Kidney capillary endothelial cell (primary cell): ENCODE measurements around the gene TIGIT.
A peak's percentile ranks its signal among the peaks of the same experiment; 100 is the strongest.

Source experiments
- DNase-seq: peaks from one replicate; pipeline ENCODE4 v3.0.0-alpha.2; 2018; ENCODE audit warnings: low spot score

TIGIT gene

GRCh38 chr3:114310695-114311094 is 16.9 kb downstream of the TIGIT start:
- DNase-seq = no peak

DNA sequence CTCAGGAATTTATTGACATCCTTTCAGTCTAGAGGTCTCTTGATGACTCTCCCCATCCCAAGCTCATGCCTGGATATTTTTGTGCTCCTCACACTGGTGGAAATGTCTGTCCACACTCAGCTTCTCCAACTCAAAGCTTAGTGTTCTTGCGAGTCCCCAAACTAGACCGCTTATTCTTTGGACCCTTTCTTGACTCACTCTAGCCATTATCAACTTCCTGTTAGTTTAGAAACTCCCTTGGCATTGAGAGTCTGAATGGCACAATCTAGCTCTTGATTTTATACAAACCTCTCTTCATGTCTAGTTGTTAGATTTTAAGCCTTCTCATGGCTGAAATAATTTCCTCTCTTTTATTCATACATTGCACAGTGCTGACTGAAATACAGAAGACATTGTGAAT is 19.6 kb downstream of the TIGIT start:
- DNase-seq = no peak

GRCh38 chr3:114314282-114314681 is 20.5 kb downstream of the TIGIT start:
- DNase-seq = no peak

DNA sequence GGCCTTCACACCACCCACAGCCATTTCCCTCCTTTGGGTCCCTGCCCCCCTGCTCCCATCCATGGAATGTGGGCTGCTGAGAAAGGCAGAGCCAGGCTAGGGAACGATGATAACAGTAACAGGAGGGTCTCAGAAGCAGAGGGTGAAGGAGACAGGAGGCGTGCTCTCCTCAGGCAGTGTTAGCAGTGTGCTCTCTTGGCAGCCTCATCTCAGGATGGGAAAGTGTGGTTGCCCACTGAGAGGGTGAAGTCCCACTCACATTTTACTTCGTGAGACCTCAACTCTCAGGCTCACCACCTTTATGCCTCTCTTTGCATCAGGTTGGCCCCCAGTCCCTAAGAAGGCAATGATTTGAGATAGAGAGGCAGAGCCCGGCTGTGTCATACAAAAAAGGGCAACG is 24.5 kb downstream of the TIGIT start:
- DNase-seq = no peak

DNA sequence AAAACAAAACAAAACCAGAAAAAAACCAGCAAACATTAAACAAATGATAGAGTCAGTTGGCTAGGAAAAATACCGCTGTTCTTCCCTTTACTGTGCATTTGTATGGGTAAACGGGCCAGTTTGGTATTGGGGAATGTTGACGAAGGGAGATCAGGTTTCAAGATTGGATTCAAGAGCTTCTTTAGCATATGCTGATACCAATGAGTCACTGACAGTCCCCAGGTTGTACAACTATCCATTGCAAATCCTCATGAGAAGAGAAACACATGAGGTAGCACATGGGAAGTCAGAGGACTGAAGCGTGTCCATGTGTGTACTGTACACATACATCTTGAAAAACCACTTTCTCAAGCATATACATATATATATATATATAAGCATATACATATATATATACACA is 25.6 kb downstream of the TIGIT start:
- DNase-seq = no peak

- DNase-seq = peak; percentile 55
Measured at GRCh38 chr3:114320246-114320645, 26.4 kb downstream of the TIGIT start.

- no peak for DNase-seq
Measured at GRCh38 chr3:114323546-114324254, 29.9 kb downstream of the TIGIT start.

DNA sequence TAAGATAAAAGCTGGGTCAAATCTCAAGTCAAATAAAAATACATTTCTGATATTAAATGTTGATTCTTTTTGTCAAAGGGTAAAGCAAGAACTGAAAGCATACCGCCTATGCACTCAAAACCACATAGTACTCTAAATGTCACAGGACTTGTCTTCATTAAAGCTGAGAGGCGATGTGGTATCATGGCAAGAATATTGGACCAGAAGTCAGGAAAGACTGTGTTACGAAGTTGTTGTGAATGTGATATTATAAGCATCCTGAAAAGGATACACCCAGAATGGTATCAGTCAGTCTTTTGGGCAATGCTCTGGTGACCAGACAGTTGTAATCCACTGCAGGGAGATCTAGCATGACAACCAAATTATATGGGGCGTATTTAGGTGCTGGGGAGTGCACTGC is 33.8 kb downstream of the TIGIT start:
- no peak for DNase-seq

DNA sequence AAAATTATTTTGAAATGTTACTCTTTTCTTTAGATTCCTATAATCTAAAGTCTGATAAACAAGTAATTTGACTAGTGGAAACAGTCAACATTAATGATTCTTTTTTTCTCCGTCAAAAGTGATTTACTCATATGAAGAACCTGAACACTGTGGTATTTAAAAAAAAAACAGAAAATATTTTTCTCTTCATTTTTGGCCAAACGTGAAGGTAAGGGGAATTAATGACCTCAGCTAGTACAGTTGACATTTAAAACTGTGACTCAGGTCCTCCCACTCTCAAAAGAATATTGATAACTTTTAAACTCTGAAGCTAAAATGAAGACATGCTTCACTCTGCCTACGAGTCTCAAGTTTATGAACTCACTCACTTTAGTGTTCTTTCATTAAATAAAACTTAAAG is 34.5 kb downstream of the TIGIT start:
- no peak for DNase-seq

DNA sequence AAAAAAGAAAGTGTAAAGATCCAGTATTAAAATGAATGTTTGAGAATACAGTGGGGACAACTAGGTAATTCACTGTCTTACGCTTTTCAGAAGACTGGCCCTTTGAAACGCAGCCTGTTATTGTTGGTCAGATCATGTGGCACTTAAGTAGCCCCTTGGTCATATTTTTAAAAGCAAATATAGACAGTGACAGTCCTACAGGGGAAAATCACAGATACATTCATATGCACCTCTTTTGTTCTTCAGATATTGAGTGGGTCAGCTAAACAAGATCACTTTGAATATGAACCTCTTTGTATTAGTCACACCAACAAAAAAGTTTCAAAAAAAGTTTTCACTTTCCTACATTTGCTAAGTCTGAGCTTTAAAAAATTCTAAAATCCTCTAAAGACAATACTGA is 36.0 kb downstream of the TIGIT start:
- no peak for DNase-seq

DNA sequence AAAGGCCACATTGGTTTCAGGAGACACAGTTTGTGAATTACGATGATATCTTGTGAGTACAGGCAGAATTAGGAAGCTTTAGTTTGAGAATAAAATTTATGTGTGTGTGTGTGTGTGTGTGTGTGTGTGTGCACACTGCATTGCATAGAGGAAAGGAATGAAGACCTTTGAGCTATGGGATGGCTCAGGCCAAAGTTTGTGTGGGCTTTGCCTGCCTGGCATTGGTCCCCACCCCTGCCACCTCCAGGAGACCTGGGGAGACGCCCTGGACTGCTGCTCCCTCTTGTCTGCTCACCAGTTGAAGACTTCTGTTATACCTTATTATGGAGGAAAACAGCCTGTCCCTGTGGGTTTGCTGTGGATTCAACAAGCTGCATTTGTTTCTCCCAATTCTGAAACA is 37.2 kb downstream of the TIGIT start:
- DNase-seq = no peak

- no peak for DNase-seq
Measured at GRCh38 chr3:114331710-114332109, 37.9 kb downstream of the TIGIT start.

GRCh38 chr3:114332342-114333179 is 38.7 kb downstream of the TIGIT start:
- DNase-seq = no peak

DNA sequence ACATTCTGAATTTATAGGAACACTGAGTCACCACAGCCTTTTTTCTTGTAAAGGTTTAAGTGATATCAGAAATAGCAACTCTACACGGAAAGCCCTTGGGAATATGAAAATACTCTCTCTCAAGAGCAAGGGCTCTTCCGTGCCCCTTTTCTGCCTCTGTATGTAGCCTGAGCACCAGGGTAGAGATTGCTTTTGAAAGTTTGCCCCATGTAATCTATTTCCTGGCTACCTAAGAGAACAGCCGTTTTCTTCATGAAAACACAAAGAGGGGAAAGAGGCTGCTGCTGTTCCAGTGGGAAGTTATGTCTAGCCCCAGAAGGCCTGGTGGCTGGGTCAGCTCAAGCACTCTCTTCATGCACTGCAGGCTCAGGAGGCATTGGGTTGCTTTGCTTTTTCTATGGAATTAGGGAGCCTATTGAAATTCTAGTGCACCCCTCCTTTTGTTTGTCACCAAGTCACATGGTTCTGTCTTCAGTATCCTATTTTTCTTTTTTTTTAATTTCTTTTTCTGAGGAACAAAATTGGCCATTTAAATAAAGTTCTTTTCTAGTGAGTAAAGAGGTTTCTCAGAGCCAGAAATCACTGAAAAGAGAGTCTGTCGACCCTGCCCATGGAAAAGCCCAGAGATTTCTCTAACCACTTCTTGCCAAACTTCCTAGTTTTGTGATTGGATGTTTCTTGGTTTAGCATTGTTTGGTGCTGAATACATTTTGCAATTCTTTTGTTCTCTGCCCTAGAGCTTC is 39.5 kb downstream of the TIGIT start:
- DNase-seq = no peak

GRCh38 chr3:114333923-114334240 is 40.1 kb downstream of the TIGIT start:
- DNase-seq = no peak

- DNase-seq = peak; percentile 18
Measured at GRCh38 chr3:114336122-114336697, 42.4 kb downstream of the TIGIT start.

- no peak for DNase-seq
Measured at GRCh38 chr3:114336857-114337256, 43.0 kb downstream of the TIGIT start.

GRCh38 chr3:114338651-114339357 is 45.0 kb downstream of the TIGIT start:
- DNase-seq = no peak

DNA sequence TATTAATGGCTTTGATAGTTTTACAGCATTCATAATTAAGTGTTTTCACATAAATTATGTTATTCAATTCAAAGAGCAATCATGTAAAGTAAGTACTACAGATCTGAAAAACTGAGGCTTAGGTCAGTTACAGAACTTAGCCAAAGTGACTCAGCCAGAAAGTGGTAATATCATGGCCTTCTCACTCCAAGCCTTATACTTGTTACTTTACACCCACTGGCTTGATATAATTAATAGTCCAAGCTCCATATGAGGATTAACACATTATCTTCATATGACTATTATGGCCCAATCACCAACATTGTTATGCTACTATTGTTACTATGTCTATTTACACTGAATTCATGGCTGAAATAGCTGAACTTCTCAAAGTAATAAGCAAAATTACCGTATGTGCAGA is 50.7 kb downstream of the TIGIT start:
- no peak for DNase-seq

DNA sequence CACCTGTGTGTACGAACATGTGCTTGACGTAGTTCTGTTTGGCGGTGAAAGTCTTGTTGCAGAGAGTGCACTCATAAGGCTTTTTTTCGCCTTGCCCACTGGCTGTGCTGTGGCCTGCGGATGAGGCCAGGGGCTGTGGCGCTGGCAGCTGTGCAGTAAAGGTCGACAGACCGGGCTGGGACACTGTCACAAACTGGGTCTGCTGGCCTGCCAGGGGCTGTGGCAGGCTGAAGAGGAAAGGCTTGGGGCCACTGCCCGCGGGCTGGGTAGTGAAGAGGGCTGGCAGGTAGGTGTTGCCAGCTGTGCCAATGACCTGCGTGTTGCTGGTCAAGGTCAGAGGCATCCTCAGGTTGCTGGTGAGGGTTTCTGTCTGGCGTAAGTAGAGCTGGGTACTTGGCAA is 56.4 kb downstream of the TIGIT start:
- DNase-seq = no peak

DNA sequence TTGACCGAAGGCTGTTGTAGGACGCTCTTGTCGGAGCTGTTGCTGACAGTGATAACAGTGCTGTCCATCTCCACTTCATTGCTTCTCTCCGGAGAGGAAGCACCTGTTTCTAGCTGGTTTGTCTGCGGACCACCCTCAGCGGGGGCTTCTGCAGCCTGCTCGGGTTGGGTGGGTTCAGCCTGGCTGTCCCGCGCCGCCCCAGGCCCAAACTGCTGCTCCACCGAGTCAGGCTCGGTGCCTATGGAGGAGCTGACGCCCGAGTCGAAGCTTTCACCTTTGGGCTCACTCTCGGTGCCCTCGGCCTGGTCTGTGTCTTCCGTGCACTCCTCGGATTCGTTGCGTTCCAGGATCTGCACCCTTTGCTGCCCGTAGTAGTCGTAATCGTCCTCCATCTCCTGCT is 56.9 kb downstream of the TIGIT start:
- DNase-seq = no peak
